Peyer's patch (tissue), 4 donors: ENCODE results near the gene SETD4. TPM values are rescaled to one million over a fixed set of nuclear protein-coding genes. Genes with fewer than 3 reads are reported as not detected.

Experiments used
- DNase-seq, 3 donors: peaks; one replicate each; pipeline ENCODE4 v3.0.0-alpha.2; 2017 to 2019
- H3K27ac ChIP-seq, 4 donors: fragments of 200-600 bp; sonication (generic); one replicate each; pipeline ENCODE4 v1.5.1; 2016 to 2019
- H3K27me3 ChIP-seq, 2 donors: fragments of 200-600 bp; sonication (generic); one replicate each; pipeline ENCODE4 v1.5.1; 2019
- H3K36me3 ChIP-seq, 3 donors: fragments of 200-600 bp; sonication (generic); one replicate each; pipeline ENCODE4 v1.5.1; 2016 to 2019
- H3K4me1 ChIP-seq, 4 donors: fragments of 200-600 bp; sonication (generic); one replicate each; pipeline ENCODE4 v1.5.1; 2016 to 2019
- H3K4me3 ChIP-seq, 4 donors: fragments of 200-600 bp; sonication (generic); 1 replicate in 3 of 4; 2 replicates in 1 of 4; pipeline ENCODE4 v1.5.1; 2016 to 2019; ENCODE audit warnings: mild to moderate bottlenecking in 1 of 4
- H3K9me3 ChIP-seq, 4 donors: fragments of 200-600 bp; sonication (generic); one replicate each; pipeline ENCODE4 v1.5.1; 2016 to 2019; ENCODE audit warnings: mild to moderate bottlenecking in 1 of 4
- POLR2A ChIP-seq, 2 donors: fragments of 450-650 bp; IDR thresholded peaks; one replicate each; pipeline ENCODE4 v1.5.1; 2017; ENCODE audit warnings: antibody characterized with exemption in 2 of 2, mild to moderate bottlenecking in 2 of 2, moderate library complexity in 2 of 2
- total RNA-seq, 4 donors: library from RNA; depleted of rRNA; stranded (reverse); fragments of >200 nt; gene quantifications; one replicate each; pipeline ENCODE4 v1.1.0, GENCODE V29; 2016
- TF ChIP-seq, protein P1 (sequence below), 6 experiments: fragments of 450-650 bp in 4 of 6; fragments of 200-600 bp in 2 of 6; sonication (generic) in 1 of 6; IDR thresholded peaks; one replicate each; pipeline ENCODE4 v1.5.1; 2017 to 2019; ENCODE audit warnings: antibody characterized with exemption in 6 of 6, mild to moderate bottlenecking in 3 of 6, moderate library complexity in 1 of 6

SETD4 gene
- total RNA-seq, 4 donors from 2014 or later = 37.1 to 73.2 (median 56.0) TPM

DNA sequence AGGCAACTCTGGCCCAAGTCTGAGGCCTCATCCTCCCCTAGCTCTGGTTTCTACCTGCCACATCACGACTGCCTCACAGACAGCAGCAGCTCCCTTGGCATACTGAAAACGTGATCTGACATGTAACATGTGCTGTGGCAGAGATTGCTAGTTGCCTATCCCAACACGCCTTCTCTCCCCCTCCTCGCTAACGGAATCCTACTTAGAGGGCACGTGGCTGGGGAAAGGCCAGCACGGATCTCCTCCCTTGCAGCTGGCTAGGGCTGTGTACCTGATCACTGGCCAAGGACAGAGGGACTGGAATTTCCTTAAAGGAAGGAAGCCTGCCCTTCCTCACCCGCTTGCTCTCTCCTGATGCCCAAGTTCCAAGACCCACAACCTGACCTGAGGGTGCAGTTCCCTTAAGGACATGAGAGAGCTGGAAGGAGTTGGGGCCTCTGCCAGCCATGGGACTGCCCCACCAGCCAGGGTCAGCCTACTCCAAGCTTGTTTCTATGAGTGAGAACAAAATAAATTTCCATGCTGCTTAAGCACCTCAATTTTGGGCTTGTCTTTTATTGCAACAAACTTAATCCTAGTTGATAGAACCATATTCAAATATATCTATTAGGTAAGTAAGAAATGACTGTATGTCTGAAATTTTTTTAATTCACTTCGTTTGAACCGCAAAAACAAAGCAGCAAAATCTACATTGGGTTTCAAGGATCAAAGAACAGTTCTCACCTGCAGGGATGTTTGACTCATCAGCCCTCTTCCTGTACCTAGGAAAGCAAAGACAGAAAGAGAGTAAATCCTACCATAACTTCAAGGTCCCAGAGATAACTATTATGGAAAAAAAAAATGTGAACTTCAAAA is 7.2 kb downstream of the SETD4 start:
- no peaks in the 10 kb centered on the region for H3K4me1 ChIP-seq
- no peak overlapping the region for H3K4me3 ChIP-seq
- no peaks in the 10 kb centered on the region for H3K9me3 ChIP-seq
- H3K27me3 ChIP-seq = no peaks in the 10 kb centered on the region
- TF ChIP-seq POLR2A (IDR thresholded peaks at IDR 0.05) = no peak
- TF ChIP-seq, protein P1, sequence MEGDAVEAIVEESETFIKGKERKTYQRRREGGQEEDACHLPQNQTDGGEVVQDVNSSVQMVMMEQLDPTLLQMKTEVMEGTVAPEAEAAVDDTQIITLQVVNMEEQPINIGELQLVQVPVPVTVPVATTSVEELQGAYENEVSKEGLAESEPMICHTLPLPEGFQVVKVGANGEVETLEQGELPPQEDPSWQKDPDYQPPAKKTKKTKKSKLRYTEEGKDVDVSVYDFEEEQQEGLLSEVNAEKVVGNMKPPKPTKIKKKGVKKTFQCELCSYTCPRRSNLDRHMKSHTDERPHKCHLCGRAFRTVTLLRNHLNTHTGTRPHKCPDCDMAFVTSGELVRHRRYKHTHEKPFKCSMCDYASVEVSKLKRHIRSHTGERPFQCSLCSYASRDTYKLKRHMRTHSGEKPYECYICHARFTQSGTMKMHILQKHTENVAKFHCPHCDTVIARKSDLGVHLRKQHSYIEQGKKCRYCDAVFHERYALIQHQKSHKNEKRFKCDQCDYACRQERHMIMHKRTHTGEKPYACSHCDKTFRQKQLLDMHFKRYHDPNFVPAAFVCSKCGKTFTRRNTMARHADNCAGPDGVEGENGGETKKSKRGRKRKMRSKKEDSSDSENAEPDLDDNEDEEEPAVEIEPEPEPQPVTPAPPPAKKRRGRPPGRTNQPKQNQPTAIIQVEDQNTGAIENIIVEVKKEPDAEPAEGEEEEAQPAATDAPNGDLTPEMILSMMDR (IDR thresholded peaks at IDR 0.05) = no peak
- peaks cover 0 to 87% (median 5%) of the 10 kb centered on the region in 3 donors for H3K36me3 ChIP-seq
- no peak overlapping the region for H3K27ac ChIP-seq
- DNase-seq = no peak

GRCh38 chr21:36048357-36048756 is 12.0 kb downstream of the SETD4 start:
- no peaks in the 10 kb centered on the region for H3K27me3 ChIP-seq
- no peak for DNase-seq
- H3K36me3 ChIP-seq = peaks cover 0 to 86% (median 0%) of the 10 kb centered on the region in 3 donors
- no peak overlapping the region for H3K4me3 ChIP-seq
- TF ChIP-seq, protein P1 (IDR thresholded peaks at IDR 0.05) = no peak
- TF ChIP-seq POLR2A (IDR thresholded peaks at IDR 0.05) = no peak
- H3K4me1 ChIP-seq = no peaks in the 10 kb centered on the region
- H3K9me3 ChIP-seq = no peaks in the 10 kb centered on the region
- no peak overlapping the region for H3K27ac ChIP-seq

- Histone ChIP-seq H3K36me3 (peaks cover 0 to 87% (median 0%) of the 10 kb centered on the region in 3 donors), H3K4me1 (no peaks in the 10 kb centered on the region), H3K4me3 (no peak overlapping the region), H3K9me3 (no peaks in the 10 kb centered on the region), H3K27ac (no peak overlapping the region), H3K27me3 (no peaks in the 10 kb centered on the region)
- TF ChIP-seq, protein P1 (IDR thresholded peaks at IDR 0.05) = no peak
- TF ChIP-seq POLR2A (IDR thresholded peaks at IDR 0.05) = no peak
- peak in 1 of 3 donors; percentile 5 for DNase-seq
These were observed 13.2 kb downstream of the SETD4 start for GRCh38 chr21:36047139-36047538.

- H3K36me3 ChIP-seq = peaks cover 0 to 93% (median 0%) of the 10 kb centered on the region in 3 donors
These were observed 14.3 kb downstream of the SETD4 start for GRCh38 chr21:36045993-36046392.

DNA sequence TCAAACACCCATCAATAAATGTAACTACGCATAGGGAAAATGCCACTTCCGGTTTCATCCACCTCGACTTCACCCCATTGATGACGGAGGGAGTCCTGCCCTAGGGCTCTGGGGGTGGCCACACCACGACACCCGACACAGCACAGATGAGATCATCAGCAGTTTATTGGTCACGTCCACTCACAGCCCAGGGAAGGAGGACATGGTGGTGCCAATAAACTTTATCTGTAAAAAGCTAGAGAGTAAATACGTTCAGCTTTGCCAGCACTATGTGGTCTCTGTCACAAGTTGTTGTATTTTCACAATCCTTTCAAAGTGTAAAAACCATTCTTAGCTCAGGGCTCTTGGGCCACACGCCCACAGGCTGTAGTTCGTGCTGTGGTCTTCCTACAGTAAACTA is 16.3 kb downstream of the SETD4 start:
- peaks cover 0 to 91% (median 0%) of the 10 kb centered on the region in 3 donors for H3K36me3 ChIP-seq
- TF ChIP-seq, protein P1 (IDR thresholded peaks at IDR 0.05) = no peak
- TF ChIP-seq POLR2A (IDR thresholded peaks at IDR 0.05) = no peak

More at GRCh38 chr21:36045993-36046392, 14.3 kb downstream of the SETD4 start:
- H3K9me3 ChIP-seq = no peaks in the 10 kb centered on the region
- no peaks in the 10 kb centered on the region for H3K27me3 ChIP-seq
- TF ChIP-seq, protein P1 (IDR thresholded peaks at IDR 0.05) = no peak
- TF ChIP-seq POLR2A (IDR thresholded peaks at IDR 0.05) = no peak
- no peak overlapping the region for H3K27ac ChIP-seq
- no peaks in the 10 kb centered on the region for H3K4me1 ChIP-seq
- no peak overlapping the region for H3K4me3 ChIP-seq
- no peak for DNase-seq

More for the DNA sequence above, 16.3 kb downstream of the SETD4 start:
- no peaks in the 10 kb centered on the region for H3K27me3 ChIP-seq
- peak in 1 of 3 donors; percentile 8 for DNase-seq
- H3K9me3 ChIP-seq = no peaks in the 10 kb centered on the region
- no peak overlapping the region for H3K27ac ChIP-seq
- H3K4me3 ChIP-seq = no peak overlapping the region
- H3K4me1 ChIP-seq = no peaks in the 10 kb centered on the region
